Neutrophil (primary cell): ENCODE data around the gene GPBP1L1.
A peak's percentile ranks its signal among the peaks of the same experiment; 100 is the strongest.
"Not testable (repeated sequence)": the region's sequence is repeated elsewhere in the genome, so short reads cannot be mapped to it uniquely, and the experiment has no call there.

Experiments used
- H3K27ac ChIP-seq: fragments of 200-600 bp; sonication (generic); 2 replicates; pipeline ENCODE4 v1.5.1; 2016; ENCODE audit warnings: mild to moderate bottlenecking, moderate library complexity
- H3K27me3 ChIP-seq: fragments of 200-600 bp; sonication (generic); 2 replicates; pipeline ENCODE4 v1.6.0; 2016; ENCODE audit warnings: mild to moderate bottlenecking
- H3K36me3 ChIP-seq: fragments of 200-600 bp; sonication (generic); 2 replicates; pipeline ENCODE4 v1.5.1; 2017
- H3K4me1 ChIP-seq, 2 experiments: fragments of 200-600 bp in 1 of 2; sonication (generic) in 1 of 2; 1 replicate in 1 of 2; 2 replicates in 1 of 2; pipeline versions ENCODE4 v1.5.1 to v1.6.1; 2013 to 2016; ENCODE audit warnings: low read depth in 1 of 2, low read length in 1 of 2, mild to moderate bottlenecking in 1 of 2, moderate library complexity in 1 of 2; ENCODE audit not compliant: control insufficient read depth in 1 of 2, insufficient read depth in 1 of 2
- H3K4me3 ChIP-seq, 2 experiments: fragments of 200-600 bp in 1 of 2; sonication (generic) in 1 of 2; 1 replicate in 1 of 2; 2 replicates in 1 of 2; pipeline ENCODE4 v1.5.1; 2013 to 2016; ENCODE audit warnings: low read depth in 1 of 2, low read length in 1 of 2, mild to moderate bottlenecking in 1 of 2, moderate library complexity in 1 of 2
- H3K9me3 ChIP-seq: fragments of 200-600 bp; sonication (generic); 2 replicates; pipeline ENCODE4 v1.5.1; 2016
- CTCF ChIP-seq: fragments of 200-600 bp; sonication (generic); IDR thresholded peaks from 2 replicates; pipeline ENCODE4 v1.5.1; 2016; ENCODE audit warnings: antibody characterized with exemption

GPBP1L1 gene

GRCh38 chr1:45686288-45687013 lies at the start of gene GPBP1L1:
TSS of gene GPBP1L1 (minus strand) at chr1:45686533. CDS start at chr1:45659087, 27,446 bp downstream.
- Histone ChIP-seq H3K9me3 (no peaks in the 10 kb centered on the region), H3K36me3 (peaks cover 5% of the 10 kb centered on the region), H3K4me3 (peak within 1 kb of the TSS; percentile 86 to 95), H3K27ac (peak within 1 kb of the TSS; percentile 93), H3K27me3 (no peaks in the 10 kb centered on the region), H3K4me1 (peaks cover 43 to 46% of the 10 kb centered on the region in 2 experiments)
- peak; percentile 29 for TF ChIP-seq CTCF

- H3K4me1 ChIP-seq = no peaks in the 10 kb centered on the region
Measured at GRCh38 chr1:45730780-45731319, 44.5 kb upstream of the GPBP1L1 start.

GRCh38 chr1:45730075-45730779 lies 43.9 kb upstream of the GPBP1L1 start:
- Histone ChIP-seq H3K9me3 (no peaks in the 10 kb centered on the region), H3K36me3 (peaks cover 7% of the 10 kb centered on the region), H3K27me3 (no peaks in the 10 kb centered on the region), H3K4me3 (no peak overlapping the region), H3K27ac (no peak overlapping the region), H3K4me1 (no peaks in the 10 kb centered on the region)
- TF ChIP-seq CTCF = no peak

More at GRCh38 chr1:45730780-45731319, 44.5 kb upstream of the GPBP1L1 start:
- Histone ChIP-seq H3K4me3 (no peak overlapping the region), H3K27ac (no peak overlapping the region), H3K9me3 (no peaks in the 10 kb centered on the region), H3K27me3 (no peaks in the 10 kb centered on the region), H3K36me3 (peaks cover 7% of the 10 kb centered on the region)
- TF ChIP-seq CTCF = no peak

GRCh38 chr1:45726007-45726406 lies 39.7 kb upstream of the GPBP1L1 start:
- H3K4me3 ChIP-seq, H3K27ac ChIP-seq, H3K36me3 ChIP-seq, H3K27me3 ChIP-seq, H3K9me3 ChIP-seq: not testable (repeated sequence)
- H3K4me1 ChIP-seq = peaks cover 10% of the 10 kb centered on the region in 2 experiments

GRCh38 chr1:45723248-45723930 lies 37.1 kb upstream of the GPBP1L1 start:
- no peak overlapping the region for H3K4me3 ChIP-seq
- H3K9me3 ChIP-seq = no peaks in the 10 kb centered on the region
- H3K4me1 ChIP-seq = peaks cover 10% of the 10 kb centered on the region in 2 experiments
- H3K27ac ChIP-seq = no peak overlapping the region
- no peaks in the 10 kb centered on the region for H3K27me3 ChIP-seq
- TF ChIP-seq CTCF = no peak
- H3K36me3 ChIP-seq = peaks cover 7% of the 10 kb centered on the region
